ENCODE data around the gene DYTN. TPM values are rescaled to one million over a fixed set of nuclear protein-coding genes. Genes with fewer than 3 reads are reported as not detected.

Gene DYTN
- total and polyA plus RNA-seq, 2 donors (not counting 3 experiments of a cell fraction or from before 2014, with no cell fraction given), result 0.06 to 0.62 TPM

GRCh38 chr2:206683546-206683945, 34.6 kb downstream of the DYTN start:
- Histone ChIP-seq H3K4me1 (ENCODE audit: control insufficient read depth, extremely low read depth, insufficient read depth, low read length) (no peaks in the 10 kb centered on the region), H2AFZ (ENCODE audit: low read depth, low read length) (no peak overlapping the region), H3K4me3 (replicated peaks in 1 of 3; ENCODE audit: insufficient read depth in 1 of 3, low read depth in 1 of 3, low read length in 3 of 3) (no peak overlapping the region), H3K36me3 (ENCODE audit: control insufficient read depth in 2 of 2, extremely low read depth in 1 of 2, insufficient read depth in 2 of 2, low read length in 2 of 2) (no peaks in the 10 kb centered on the region), H3K79me2 (ENCODE audit: control insufficient read depth, insufficient read depth, low read length) (no peaks in the 10 kb centered on the region), H3K27me3 (ENCODE audit: control insufficient read depth in 2 of 2, insufficient read depth in 2 of 2, low read length in 2 of 2) (no peaks in the 10 kb centered on the region), H3K9me3 (replicated peaks; ENCODE audit: control insufficient read depth, insufficient read depth, low read length) (no peaks in the 10 kb centered on the region), H3K9ac (replicated peaks; ENCODE audit: extremely low read depth, insufficient read depth, low read length) (no peak overlapping the region), H3K27ac (ENCODE audit: insufficient read depth, low read depth, low read length) (no peak overlapping the region), H4K20me1 (replicated peaks; ENCODE audit: control insufficient read depth, extremely low read depth, insufficient read depth, low read length) (no peaks in the 10 kb centered on the region), H3K4me2 (ENCODE audit: insufficient read depth, low read length) (no peak overlapping the region), H3K9me1 (replicated peaks; ENCODE audit: control insufficient read depth, extremely low read depth, insufficient read depth, low read length) (no peaks in the 10 kb centered on the region)
- dilution Hi-C loops (cut with MboI; ENCODE audit: extremely low pct_ligation_motif_present, low sequenced_read_pairs) (no loop called here), intact Hi-C loops (cut with micrococcal nuclease) (no loop called here)
- DNase-seq (ENCODE audit: low read depth, low spot score) (no peak), FAIRE-seq (no peak)
- ChIA-PET POLR2A (no interaction called here), CTCF (no interaction called here)
- TF ChIP-seq MAX (IDR thresholded peaks at IDR 0.05; ENCODE audit: insufficient read depth, insufficient read length), result no peak
- no peak for TF ChIP-seq FOS (IDR thresholded peaks at IDR 0.05; ENCODE audit: borderline replicate concordance, insufficient read depth, low read length)
- TF ChIP-seq POLR2A (IDR thresholded peaks at IDR 0.05; ENCODE audit: low read depth, low read length), result no peak
- TF ChIP-seq GATA2 (IDR thresholded peaks at IDR 0.05; ENCODE audit: insufficient read depth, insufficient read length, low read depth, low read length), result no peak
- TF ChIP-seq EZH2 (IDR thresholded peaks at IDR 0.05; ENCODE audit: borderline replicate concordance, low read depth, low read length, severe bottlenecking), result no peak
- no peak for TF ChIP-seq MYC (IDR thresholded peaks at IDR 0.05; ENCODE audit: low read depth, low read length)
- no peak for TF ChIP-seq CTCF (IDR thresholded peaks at IDR 0.05; ENCODE audit: extremely low read depth in 1 of 2, insufficient read depth in 1 of 2, low read depth in 1 of 2, low read length in 2 of 2)
- no peak for TF ChIP-seq POLR2AphosphoS5 (IDR thresholded peaks at IDR 0.05; ENCODE audit: insufficient read depth, low read depth, low read length)
- no peak for TF ChIP-seq JUN (IDR thresholded peaks at IDR 0.05; ENCODE audit: borderline replicate concordance, insufficient read depth, insufficient read length, low read depth)
- BruUV-seq (replicated peaks), result no TSS peak

All from endothelial cell of umbilical vein (primary cell).